GM12801 (cell line): ENCODE measurements around the gene RBL1.

Experiments used
- TF ChIP-seq, protein P1 (sequence below): IDR thresholded peaks from one replicate; pipeline ENCODE4 v1.5.1; 2011; ENCODE audit warnings: control low read depth; ENCODE audit not compliant: insufficient read length; ENCODE audit errors: extremely low read depth

Gene RBL1, protein sequence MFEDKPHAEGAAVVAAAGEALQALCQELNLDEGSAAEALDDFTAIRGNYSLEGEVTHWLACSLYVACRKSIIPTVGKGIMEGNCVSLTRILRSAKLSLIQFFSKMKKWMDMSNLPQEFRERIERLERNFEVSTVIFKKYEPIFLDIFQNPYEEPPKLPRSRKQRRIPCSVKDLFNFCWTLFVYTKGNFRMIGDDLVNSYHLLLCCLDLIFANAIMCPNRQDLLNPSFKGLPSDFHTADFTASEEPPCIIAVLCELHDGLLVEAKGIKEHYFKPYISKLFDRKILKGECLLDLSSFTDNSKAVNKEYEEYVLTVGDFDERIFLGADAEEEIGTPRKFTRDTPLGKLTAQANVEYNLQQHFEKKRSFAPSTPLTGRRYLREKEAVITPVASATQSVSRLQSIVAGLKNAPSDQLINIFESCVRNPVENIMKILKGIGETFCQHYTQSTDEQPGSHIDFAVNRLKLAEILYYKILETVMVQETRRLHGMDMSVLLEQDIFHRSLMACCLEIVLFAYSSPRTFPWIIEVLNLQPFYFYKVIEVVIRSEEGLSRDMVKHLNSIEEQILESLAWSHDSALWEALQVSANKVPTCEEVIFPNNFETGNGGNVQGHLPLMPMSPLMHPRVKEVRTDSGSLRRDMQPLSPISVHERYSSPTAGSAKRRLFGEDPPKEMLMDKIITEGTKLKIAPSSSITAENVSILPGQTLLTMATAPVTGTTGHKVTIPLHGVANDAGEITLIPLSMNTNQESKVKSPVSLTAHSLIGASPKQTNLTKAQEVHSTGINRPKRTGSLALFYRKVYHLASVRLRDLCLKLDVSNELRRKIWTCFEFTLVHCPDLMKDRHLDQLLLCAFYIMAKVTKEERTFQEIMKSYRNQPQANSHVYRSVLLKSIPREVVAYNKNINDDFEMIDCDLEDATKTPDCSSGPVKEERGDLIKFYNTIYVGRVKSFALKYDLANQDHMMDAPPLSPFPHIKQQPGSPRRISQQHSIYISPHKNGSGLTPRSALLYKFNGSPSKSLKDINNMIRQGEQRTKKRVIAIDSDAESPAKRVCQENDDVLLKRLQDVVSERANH

DNA sequence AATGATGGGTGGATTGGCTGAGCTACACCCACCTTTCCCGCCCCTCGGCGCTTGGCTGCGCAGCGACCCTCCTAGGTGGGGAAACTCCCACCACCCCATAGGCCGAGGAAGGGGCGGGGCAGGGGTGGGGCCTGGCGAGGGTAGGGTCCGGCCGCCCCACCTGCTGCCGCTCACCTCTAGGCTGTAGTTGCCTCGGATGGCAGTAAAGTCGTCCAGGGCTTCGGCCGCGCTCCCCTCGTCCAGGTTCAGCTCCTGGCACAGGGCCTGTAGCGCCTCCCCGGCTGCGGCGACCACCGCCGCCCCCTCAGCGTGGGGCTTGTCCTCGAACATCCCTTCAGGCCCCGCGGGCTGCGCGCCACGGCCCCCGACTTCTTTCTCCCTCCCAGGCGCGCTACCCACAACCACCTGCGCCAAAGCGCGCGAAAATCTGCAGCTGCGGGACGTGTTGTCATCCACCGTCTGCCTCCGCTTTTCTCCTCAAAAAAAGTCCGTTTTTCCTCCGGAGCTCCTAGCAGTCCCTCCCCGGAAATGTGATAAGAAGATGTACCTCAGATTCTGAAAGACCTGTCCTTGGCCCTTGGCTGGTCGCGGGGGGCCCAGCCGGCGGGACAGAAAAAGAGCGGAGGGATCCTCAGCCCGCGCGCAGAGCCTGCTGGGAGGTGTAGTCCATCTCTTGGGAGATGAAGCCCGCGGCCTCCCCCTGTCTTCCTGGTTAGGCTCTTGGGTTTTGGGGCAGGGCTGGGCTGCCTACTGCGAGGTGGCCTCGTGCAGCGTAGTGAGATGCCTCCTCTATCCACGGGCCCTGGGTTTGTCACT, at the start of gene RBL1:
RBL1 (minus strand) TSS at position 399 of the 816 bp plus-strand sequence; CDS start at position 330, 69 bp downstream.
- TF ChIP-seq, protein P1, sequence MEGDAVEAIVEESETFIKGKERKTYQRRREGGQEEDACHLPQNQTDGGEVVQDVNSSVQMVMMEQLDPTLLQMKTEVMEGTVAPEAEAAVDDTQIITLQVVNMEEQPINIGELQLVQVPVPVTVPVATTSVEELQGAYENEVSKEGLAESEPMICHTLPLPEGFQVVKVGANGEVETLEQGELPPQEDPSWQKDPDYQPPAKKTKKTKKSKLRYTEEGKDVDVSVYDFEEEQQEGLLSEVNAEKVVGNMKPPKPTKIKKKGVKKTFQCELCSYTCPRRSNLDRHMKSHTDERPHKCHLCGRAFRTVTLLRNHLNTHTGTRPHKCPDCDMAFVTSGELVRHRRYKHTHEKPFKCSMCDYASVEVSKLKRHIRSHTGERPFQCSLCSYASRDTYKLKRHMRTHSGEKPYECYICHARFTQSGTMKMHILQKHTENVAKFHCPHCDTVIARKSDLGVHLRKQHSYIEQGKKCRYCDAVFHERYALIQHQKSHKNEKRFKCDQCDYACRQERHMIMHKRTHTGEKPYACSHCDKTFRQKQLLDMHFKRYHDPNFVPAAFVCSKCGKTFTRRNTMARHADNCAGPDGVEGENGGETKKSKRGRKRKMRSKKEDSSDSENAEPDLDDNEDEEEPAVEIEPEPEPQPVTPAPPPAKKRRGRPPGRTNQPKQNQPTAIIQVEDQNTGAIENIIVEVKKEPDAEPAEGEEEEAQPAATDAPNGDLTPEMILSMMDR, result no peak

DNA sequence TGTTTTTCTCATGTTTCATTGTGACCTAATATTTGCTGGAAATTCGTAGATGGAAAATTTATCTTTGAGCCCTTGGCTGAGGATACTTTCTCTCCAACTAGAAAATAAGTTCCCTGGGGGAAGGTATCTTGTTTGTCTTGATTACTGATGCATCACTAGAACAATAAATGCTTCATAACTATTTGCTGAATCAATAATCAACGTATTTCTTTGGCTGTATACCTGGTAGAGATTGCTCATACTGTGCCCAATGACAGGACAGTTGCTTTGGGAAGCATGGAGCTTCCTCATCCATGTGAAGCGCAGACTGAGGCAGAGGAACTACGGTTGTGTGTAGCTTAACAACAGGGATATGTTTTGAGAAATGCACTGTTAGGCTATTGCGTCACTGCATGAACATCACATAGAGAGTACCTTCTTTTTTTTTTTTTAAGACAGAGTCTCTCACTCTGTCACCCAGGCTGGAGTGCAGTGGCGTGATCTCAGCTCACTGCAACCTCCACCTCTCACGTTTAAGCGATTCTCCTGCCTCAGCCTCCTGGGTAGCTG, 49.1 kb upstream of the RBL1 start:
- TF ChIP-seq, protein P1, result no peak

DNA sequence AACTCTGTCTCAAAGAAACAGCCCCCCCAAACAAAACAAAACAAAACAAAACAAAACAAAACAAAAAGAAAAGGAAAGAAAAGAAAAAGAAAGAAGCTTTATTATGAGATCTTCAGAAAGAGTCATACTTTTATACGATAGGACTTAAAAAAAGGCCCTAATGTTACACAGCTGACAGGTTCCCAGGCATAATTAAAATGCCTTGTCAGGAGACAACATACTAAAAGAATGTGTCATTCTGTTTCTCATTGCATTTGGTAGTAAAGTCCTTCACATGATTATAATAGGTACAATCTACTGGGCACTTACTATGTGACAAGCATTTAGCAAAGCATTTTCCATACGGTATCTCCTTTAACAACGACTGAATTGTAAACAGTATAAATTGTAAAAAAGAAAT, 46.9 kb upstream of the RBL1 start:
- TF ChIP-seq, protein P1, result no peak

DNA sequence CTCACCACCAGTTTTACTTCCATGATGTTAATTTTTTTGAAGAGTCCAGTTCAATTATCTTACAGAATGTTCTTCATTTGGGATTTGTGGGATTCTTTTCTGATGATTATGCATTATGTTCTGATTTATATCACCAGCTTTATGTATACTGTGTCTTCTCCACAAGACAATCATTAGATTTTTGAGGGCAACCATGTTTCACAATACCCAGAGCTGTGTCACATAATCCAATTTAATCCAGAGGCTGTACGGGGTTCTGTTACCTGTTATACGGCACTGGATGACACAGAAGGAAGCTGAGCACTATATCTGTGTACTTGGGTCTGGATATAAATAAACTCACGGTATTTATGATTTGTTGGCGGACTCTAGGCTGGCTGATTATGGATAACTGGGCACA, 41.8 kb upstream of the RBL1 start:
- TF ChIP-seq, protein P1, result no peak

DNA sequence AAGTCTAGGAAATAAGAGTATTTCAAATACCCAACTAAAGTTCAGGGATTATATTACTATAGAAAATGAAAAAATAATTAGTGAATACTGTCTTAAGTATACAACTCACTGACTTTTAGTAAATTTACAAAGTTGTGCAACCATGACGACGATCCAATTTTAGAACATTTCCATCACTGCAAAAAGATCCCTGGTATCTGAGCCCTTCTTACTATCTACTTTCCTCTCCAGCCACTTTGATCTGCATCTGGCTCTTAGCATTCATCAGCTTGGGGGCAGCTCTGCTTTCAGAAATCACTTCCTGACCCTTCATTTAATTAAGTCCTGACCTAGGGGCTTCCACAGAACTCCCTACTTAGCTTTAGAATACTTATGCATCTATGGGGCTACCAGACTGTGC, 38.2 kb upstream of the RBL1 start:
- TF ChIP-seq, protein P1, result no peak

DNA sequence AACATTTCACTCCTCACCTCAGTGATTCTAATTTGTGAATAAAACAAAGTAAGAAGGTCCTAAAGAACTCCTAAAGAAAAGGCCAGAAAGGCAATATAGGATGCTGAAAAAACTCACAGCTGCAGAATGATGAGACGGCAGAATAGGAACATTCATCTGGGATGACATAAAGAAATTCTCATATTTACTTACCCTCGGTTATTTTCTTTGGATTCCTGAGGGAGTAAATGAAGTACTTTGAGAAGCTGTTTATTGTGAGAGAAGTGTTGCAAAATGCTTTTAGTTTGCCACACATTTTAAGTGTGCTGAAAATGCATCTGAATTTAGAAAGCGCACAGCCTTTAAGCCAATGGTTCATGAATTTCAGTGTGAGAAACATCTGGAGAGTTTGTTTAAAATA, 35.7 kb upstream of the RBL1 start:
- TF ChIP-seq, protein P1, result no peak
